B cell (primary cell): ENCODE data around the gene GAGE13. TPM values are rescaled to one million over a fixed set of nuclear protein-coding genes. Genes with fewer than 3 reads are reported as not detected.
"Not testable (repeated sequence)": the region's sequence is repeated elsewhere in the genome, so short reads cannot be mapped to it uniquely, and the experiment has no call there.

Experiments
- ATAC-seq: fragments of 200-7000 bp; cut with Tn5 transposase; one replicate; pipeline ENCODE4 v1.10.0; 2021; ENCODE audit warnings: low read depth, mild to moderate bottlenecking, moderate number of reproducible peaks, moderate library complexity
- CTCF ChIA-PET: fragments of 350-600 bp; sonication (Branson Sonifier 250); formaldehyde crosslinking; loops from one replicate; lab custom pipeline; 2021; ENCODE audit warnings: antibody characterized with exemption, inconsistent platforms; lab: Charles Lee
- POLR2A ChIA-PET: fragments of 350-600 bp; sonication (Branson Sonifier 250); formaldehyde crosslinking; loops from one replicate; lab custom pipeline; 2021; ENCODE audit warnings: antibody characterized with exemption; lab: Charles Lee
- DNase-seq: peaks from one replicate; pipeline ENCODE4 v3.0.0; 2013
- H2AFZ ChIP-seq: 2 replicates; pipeline ENCODE4 v1.6.1; 2012; ENCODE audit warnings: mild to moderate bottlenecking, low read depth, low read length; ENCODE audit not compliant: insufficient read depth, poor library complexity, severe bottlenecking
- H3K27ac ChIP-seq, 2 donors: 1 replicate in 1 of 2; 2 replicates in 1 of 2; pipeline ENCODE4 v1.5.1; 2012 to 2013; ENCODE audit warnings: low read length in 2 of 2, mild to moderate bottlenecking in 2 of 2, moderate library complexity in 1 of 2
- H3K27me3 ChIP-seq, 4 experiments: fragments of 200-600 bp in 1 of 4; sonication (generic) in 1 of 4; replicated peaks in 1 of 4; 1 replicate in 2 of 4; 2 replicates in 2 of 4; pipeline versions ENCODE4 v1.6.1 to v1.7.0; 2013 to 2016; ENCODE audit warnings: low read length in 3 of 4, mild to moderate bottlenecking in 2 of 4, mixed read lengths in 1 of 4, moderate library complexity in 1 of 4; ENCODE audit not compliant: insufficient read depth in 4 of 4, control insufficient read depth in 3 of 4; ENCODE audit errors: control extremely low read depth in 1 of 4
- H3K36me3 ChIP-seq, 2 experiments: replicated peaks in 1 of 2; 1 replicate in 1 of 2; 2 replicates in 1 of 2; pipeline versions ENCODE4 v1.6.1 to v1.7.1; 2013; ENCODE audit warnings: low read length in 1 of 2; ENCODE audit not compliant: insufficient read depth in 2 of 2, control insufficient read depth in 1 of 2; ENCODE audit errors: control extremely low read depth in 1 of 2, extremely low read depth in 1 of 2
- H3K4me1 ChIP-seq, 2 donors: fragments of 200-600 bp in 1 of 2; sonication (generic) in 1 of 2; 1 replicate in 1 of 2; 2 replicates in 1 of 2; pipeline versions ENCODE4 v1.5.1 to v1.6.1; 2013 to 2017; ENCODE audit warnings: low read length in 2 of 2; ENCODE audit not compliant: control insufficient read depth in 2 of 2, insufficient read depth in 2 of 2
- H3K4me2 ChIP-seq: replicated peaks from 2 replicates; pipeline ENCODE3; 2012; ENCODE audit warnings: mild to moderate bottlenecking, low read depth, low read length; ENCODE audit not compliant: poor library complexity, severe bottlenecking
- H3K4me3 ChIP-seq, 5 experiments: fragments of 200-600 bp in 1 of 5; sonication (generic) in 1 of 5; 1 replicate in 3 of 5; 2 replicates in 2 of 5; pipeline versions ENCODE4 v1.5.1 to v1.7.0; 2011 to 2016; ENCODE audit warnings: low read length in 4 of 5, mild to moderate bottlenecking in 4 of 5, low read depth in 2 of 5, control low read depth in 1 of 5, moderate library complexity in 1 of 5; ENCODE audit not compliant: insufficient read depth in 1 of 5; ENCODE audit errors: control extremely low read depth in 1 of 5, extremely low read depth in 1 of 5
- H3K79me2 ChIP-seq: fragments of 200-600 bp; sonication (generic); one replicate; pipeline ENCODE4 v1.6.0; 2016; ENCODE audit warnings: low read length; ENCODE audit not compliant: control insufficient read depth, insufficient read depth
- H3K9ac ChIP-seq: fragments of 200-600 bp; sonication (generic); 2 replicates; pipeline ENCODE4 v1.6.1; 2017; ENCODE audit warnings: mild to moderate bottlenecking, low read length, moderate library complexity
- H3K9me3 ChIP-seq, 3 donors: one replicate each; pipeline versions ENCODE4 v1.6.1 to v1.7.1; 2013; ENCODE audit warnings: low read length in 2 of 3; ENCODE audit not compliant: control insufficient read depth in 2 of 3, insufficient read depth in 1 of 3; ENCODE audit errors: control extremely low read depth in 1 of 3
- H4K20me1 ChIP-seq: 2 replicates; pipeline ENCODE4 v1.6.0; 2012; ENCODE audit warnings: mild to moderate bottlenecking, low read length; ENCODE audit not compliant: insufficient read depth, control insufficient read depth, poor library complexity, severe bottlenecking
- H3K27ac Mint-ChIP-seq: one replicate; pipeline ENCODE4 v1.8.0; 2021; ENCODE audit warnings: mixed read lengths
- H3K27me3 Mint-ChIP-seq: one replicate; pipeline ENCODE4 v1.8.0; 2021; ENCODE audit warnings: mixed read lengths
- H3K4me1 Mint-ChIP-seq: one replicate; pipeline ENCODE4 v1.8.0; 2021; ENCODE audit warnings: mixed read lengths
- H3K4me3 Mint-ChIP-seq: one replicate; pipeline ENCODE4 v1.8.0; 2021; ENCODE audit warnings: mixed read lengths
- H3K9me3 Mint-ChIP-seq: one replicate; pipeline ENCODE4 v1.8.0; 2022; ENCODE audit warnings: mixed read lengths; ENCODE audit not compliant: insufficient read depth
- CTCF ChIP-seq: fragments of 200-600 bp; IDR thresholded peaks from one replicate; pipeline ENCODE4 v1.8.0; 2022; ENCODE audit warnings: antibody characterized with exemption, mild to moderate bottlenecking
- EZH2 ChIP-seq: IDR thresholded peaks from 2 replicates; pipeline ENCODE4 v1.6.1; 2012; ENCODE audit warnings: borderline replicate concordance, low read depth, mild to moderate bottlenecking, moderate library complexity, low read length; ENCODE audit not compliant: insufficient read depth, poor library complexity, severe bottlenecking
- WGBS: methylation state at CpG from one replicate; pipeline ENCODE4 v1.1.5; 2013; ENCODE audit warnings: missing lambda C conversion rate; ENCODE audit not compliant: insufficient coverage; 5-methylcytosine and 5-hydroxymethylcytosine counted together
- intact Hi-C: fragments of 100-400 bp; cut with micrococcal nuclease; formaldehyde crosslinking; loops from one replicate; pipeline ENCODE4 v1.10.0; 2022
- polyA plus RNA-seq: library from polyadenylated mRNA; depleted of rRNA; stranded (reverse); fragments of >200 nt; gene quantifications from 2 replicates; pipeline ENCODE4 v1.2.3, GENCODE V29; 2012
- total RNA-seq, 2 donors: library from RNA; stranded (reverse); fragments of 120-200 nt in 1 of 2; gene quantifications; 1 replicate in 1 of 2; 2 replicates in 1 of 2; pipeline versions ENCODE4 v1.2.3 to v1.2.4, GENCODE V29; 2013 to 2022

The GAGE13 gene
- total and polyA plus RNA-seq, 2 donors (not counting 1 experiment from before 2014, with no cell fraction given), result not detected

GRCh38 chrX:49316085-49316484 is 15.3 kb upstream of the GAGE13 start:
- no peaks in the 10 kb centered on the region for H3K27me3 Mint-ChIP-seq
- Histone ChIP-seq H2AFZ (no peak overlapping the region), H3K36me3 (no peaks in the 10 kb centered on the region), H3K27me3 (no peaks in the 10 kb centered on the region), H3K9ac (no peak overlapping the region), H3K79me2 (no peaks in the 10 kb centered on the region), H4K20me1 (no peaks in the 10 kb centered on the region), H3K9me3 (no peaks in the 10 kb centered on the region), H3K4me2 (no peak overlapping the region), H3K4me1 (no peaks in the 10 kb centered on the region), H3K4me3 (no peak overlapping the region), H3K27ac (no peak overlapping the region)
- intact Hi-C loops, result no loop called here
- H3K27ac Mint-ChIP-seq, result no peak overlapping the region
- CTCF ChIA-PET, result no interaction called here
- DNase-seq (no peak), ATAC-seq (no peak)
- 40% methylated on average over 1 of the region's 4 CpGs for WGBS
- TF ChIP-seq EZH2 (no peak), CTCF (no peak)
- H3K4me3 Mint-ChIP-seq, result no peak overlapping the region
- no peaks in the 10 kb centered on the region for H3K4me1 Mint-ChIP-seq
- POLR2A ChIA-PET, result no interaction called here
- no peaks in the 10 kb centered on the region for H3K9me3 Mint-ChIP-seq

- H3K4me1 Mint-ChIP-seq, H3K27me3 Mint-ChIP-seq, H2AFZ ChIP-seq, H3K4me2 ChIP-seq, intact Hi-C loops, POLR2A ChIA-PET, H3K9ac ChIP-seq, CTCF ChIA-PET, DNase-seq, ATAC-seq, H3K36me3 ChIP-seq, H3K9me3 ChIP-seq, H3K4me3 Mint-ChIP-seq, H3K4me3 ChIP-seq, H3K4me1 ChIP-seq, H3K9me3 Mint-ChIP-seq, H3K79me2 ChIP-seq, H4K20me1 ChIP-seq, H3K27me3 ChIP-seq, H3K27ac Mint-ChIP-seq, H3K27ac ChIP-seq: not testable (repeated sequence)
- no CpG with 5 or more reads among the region's 16 CpGs for WGBS
These were observed 9.6 kb upstream of the GAGE13 start, which contains the start of gene GAGE12J for GRCh38 chrX:49321737-49322136. GAGE12J (plus strand) TSS chrX:49322037; CDS start chrX:49323194, 1,157 bp downstream.

GRCh38 chrX:49322266-49322665 is 9.1 kb upstream of the GAGE13 start:
- H3K27ac ChIP-seq, H3K4me3 ChIP-seq, H3K27ac Mint-ChIP-seq, H3K9me3 Mint-ChIP-seq, H3K4me1 Mint-ChIP-seq, CTCF ChIA-PET, H3K9me3 ChIP-seq, H3K27me3 Mint-ChIP-seq, H4K20me1 ChIP-seq, H3K27me3 ChIP-seq, DNase-seq, H2AFZ ChIP-seq, H3K4me3 Mint-ChIP-seq, H3K79me2 ChIP-seq, H3K36me3 ChIP-seq, H3K4me1 ChIP-seq, ATAC-seq, intact Hi-C loops, POLR2A ChIA-PET, H3K4me2 ChIP-seq, H3K9ac ChIP-seq: not testable (repeated sequence)
- WGBS, result no CpG with 5 or more reads among the region's 27 CpGs
